SHP77 (cell line): ENCODE data around the gene TP53RK.
A peak's percentile ranks its signal among the peaks of the same experiment; 100 is the strongest.

ENCODE experiments used
- DNase-seq, 2 experiments: peaks; one replicate each; lab custom pipeline; 2025; lab: John Stamatoyannopoulos, UW

TP53RK gene

DNA sequence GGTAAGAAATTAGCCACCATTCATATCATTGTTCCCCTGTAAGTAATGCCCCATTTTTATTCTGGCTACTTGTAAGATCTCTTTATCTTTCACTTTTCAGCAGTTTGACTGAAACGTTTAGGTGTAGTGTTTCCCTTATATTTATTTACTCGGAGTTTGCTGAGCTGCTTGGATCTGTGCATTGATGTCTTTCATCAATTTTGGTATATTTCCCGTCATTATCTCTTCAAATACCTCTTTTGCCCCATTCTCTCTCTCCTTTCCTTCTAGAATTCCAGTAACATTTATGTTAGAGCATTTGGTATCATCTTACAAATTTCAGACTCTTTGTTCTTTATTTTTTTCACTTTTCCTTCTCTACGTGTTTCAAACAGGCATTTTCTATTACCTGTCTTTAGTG, 28.8 kb downstream of the TP53RK start:
- no peak for DNase-seq

DNA sequence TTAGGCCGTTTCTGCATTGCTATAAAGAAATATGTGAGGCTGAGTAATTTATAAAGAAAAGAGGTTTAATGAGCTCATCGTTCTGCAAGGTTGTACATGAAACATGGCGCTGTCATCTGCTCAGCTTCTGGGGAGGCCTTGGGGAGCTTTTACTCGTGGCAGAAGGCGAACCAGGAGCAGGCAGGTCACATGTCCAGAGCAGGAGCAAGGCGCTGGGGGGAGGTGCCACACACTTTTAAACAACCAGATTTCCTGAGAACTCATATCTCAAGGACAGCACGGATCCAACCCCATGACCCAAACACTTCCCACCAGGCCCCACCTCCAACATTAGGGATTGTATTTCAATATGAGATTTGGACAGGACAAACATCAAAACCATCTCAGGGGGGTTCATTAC, 31.6 kb downstream of the TP53RK start:
- DNase-seq, result no peak

DNA sequence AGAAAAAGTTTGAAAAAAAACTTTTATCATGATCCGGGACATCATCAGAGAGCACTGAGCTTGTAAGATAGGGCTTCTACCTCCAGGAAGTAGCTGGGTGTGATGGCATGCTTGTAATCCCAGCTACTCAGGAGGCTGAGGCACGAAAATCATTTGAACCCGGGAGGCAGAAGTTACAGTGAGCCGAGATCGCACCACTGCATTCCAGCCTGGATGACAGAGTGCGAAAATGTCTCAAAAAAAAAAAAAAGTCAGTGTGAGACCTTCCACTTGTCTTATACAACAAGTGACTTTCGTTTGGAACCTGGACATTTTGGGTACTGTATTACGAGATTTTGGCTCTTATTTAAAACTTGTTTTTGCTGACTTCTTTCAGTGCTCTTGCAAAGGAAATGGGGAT, 32.1 kb downstream of the TP53RK start:
- DNase-seq, result no peak

DNA sequence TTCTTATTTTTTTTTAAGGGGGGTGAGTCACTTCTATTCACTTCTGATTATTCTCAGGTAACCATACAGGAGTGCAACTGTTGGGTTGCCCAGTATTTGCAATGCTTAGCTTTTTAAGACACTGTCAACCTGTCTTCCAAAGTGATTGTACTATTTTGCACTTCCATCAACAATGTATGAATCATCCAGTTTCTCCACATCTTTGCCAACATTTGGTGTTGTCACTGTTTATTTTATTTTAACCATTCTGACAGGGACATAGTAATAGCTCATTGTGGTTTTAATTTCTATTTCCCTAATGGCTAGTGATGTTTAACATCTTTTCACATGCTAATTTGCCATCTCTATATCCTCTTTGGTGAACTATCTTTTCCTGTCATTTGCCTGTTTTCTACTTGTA, 36.5 kb downstream of the TP53RK start:
- DNase-seq, result no peak

DNA sequence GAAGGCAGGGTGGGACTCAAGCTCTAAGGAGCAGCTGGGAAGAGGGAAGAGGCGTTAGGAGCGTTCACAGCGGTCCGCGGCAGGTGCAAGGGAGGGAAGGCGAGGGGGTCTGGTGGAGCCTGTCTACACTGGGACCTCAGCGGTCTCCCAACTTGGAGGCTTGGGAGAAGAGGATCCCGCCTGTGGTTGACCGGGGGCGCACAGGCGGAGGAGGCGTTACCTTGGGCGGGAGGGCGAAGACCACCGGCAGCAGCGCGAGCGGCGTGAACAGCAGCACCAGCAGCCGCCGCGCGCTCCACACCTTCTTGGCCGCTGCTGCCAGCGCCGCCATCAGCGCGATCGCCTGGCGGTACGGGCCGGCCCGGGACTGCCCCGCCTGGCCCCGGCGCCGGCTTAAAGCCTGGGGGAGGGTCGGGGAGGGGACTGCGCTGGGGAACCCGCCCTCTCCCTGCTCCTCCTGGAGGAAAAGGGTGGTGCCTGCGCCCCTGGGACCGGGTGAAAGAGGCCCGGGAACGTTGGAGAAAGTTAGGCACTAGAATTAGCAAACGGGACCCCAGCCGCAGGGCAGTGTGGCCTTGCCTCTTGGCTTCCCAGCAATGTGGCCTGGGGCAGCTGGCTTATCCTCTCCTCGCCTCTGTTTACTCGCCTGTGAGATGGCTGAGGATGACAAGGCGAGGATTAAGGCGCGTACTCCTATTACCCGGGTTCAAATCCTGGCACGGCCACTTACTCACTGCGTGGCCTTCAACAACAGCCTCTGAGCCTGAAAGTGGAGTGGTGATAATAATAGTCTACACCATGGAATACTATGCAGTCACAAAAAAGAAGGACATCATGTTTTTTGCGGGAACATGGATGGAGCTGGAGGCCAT, 37.9 kb downstream of the TP53RK start, which contains the start of gene SLC13A3:
SLC13A3 (minus strand) TSS at position 369 of the 872 bp plus-strand sequence; CDS start at position 331, 38 bp downstream.
- no peak for DNase-seq

DNA sequence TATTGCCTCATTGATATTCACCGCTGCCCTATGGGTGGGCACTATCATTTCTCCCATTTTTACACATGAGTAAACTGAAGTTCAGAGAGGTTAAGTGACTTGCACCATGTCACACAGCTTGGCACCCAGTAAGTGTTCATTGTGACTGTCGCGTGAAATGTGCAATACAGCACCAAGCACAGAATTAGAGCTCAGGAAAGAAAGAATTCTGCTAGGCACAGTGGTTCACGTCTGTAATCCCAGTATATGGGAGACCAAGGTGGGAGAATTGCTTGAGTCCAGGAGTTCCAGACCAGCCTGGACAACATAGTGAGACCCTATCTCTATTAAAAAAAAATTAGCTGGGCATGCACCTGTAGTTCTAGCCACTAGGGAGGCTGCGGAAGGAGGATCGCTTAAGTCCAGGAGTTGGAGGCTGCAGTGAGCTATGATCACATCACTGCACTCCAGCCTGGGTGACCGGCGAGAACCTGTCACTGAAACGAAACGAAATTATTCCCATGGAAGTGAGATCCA, 38.6 kb downstream of the TP53RK start:
- no peak for DNase-seq

DNA sequence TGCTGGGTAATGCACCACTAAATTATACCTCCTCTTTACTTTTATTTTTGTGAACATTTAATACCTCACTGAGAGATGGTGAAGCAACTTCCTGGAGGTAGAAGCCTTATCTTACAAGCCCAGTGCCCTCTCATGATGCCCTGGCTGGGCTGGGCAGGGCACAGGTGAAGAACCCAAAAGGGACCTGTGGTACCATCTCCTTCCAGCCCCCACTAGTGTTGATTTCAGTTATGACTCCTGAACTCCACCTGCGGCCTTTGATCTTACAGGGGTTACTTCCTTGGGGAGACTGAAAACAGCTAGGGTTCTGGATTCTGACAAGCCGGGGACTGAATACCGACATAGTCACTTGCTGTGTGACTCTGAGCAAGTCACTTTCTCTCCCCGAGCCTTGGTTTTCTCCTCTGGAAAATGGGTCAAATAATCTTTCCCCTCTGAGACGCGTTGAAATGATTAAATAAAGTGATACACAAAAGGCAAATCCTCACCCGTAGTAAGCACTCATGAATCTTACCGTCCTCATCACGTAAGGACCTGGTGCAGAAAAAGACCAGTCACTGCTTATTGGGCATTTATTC, 39.2 kb downstream of the TP53RK start:
- DNase-seq, result no peak

DNA sequence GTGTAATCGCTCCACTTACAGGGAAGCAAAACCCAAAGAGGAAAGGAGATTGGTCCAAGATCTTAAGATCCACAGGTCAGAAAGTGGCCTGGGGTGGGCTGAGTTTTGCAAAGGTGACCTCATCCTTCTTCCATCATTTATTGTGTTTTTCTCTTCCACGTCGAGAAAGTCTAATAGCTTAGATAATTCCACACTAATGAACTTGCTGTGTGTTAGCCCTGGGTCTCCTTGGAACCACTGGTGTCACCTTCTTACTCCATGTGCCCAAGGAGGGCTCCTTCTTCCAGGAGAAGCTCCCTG, 39.6 kb downstream of the TP53RK start:
- no peak for DNase-seq

DNA sequence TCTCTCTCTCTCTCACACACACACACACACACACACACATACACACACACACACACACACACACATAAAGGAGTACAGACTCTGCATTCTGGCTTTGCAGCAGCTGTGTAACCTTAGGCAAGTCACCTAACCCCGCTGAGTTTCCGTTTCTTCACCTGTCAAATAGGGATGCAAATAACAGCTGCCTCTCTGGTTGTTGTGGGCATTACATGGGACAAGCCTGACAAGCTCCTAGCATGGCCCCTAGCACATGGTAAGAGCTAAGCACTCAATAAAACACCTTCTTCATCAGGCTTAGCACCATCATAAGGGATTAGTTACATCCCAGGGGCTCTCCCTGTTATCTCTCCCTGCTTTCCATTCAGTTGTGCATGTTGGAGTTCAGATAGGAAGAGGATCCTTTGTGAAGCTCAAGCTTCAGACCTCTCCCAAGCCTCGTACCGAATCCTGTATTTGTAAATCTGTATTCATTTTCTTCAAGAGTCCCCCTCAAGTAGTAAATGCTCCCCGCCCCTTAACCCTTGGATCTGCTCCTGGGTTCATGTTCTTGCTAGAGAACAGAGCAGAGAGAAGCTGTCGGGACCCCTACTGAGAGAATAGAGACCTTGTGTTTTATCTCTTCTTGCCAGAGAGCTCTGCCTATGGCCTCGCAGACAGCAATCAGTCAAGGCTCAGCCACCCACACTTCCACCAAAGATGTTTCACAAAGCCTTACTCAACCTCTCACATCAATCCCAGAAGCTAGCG, 40.2 kb downstream of the TP53RK start:
- DNase-seq, result peak in 1 of 2 experiments; percentile 47

DNA sequence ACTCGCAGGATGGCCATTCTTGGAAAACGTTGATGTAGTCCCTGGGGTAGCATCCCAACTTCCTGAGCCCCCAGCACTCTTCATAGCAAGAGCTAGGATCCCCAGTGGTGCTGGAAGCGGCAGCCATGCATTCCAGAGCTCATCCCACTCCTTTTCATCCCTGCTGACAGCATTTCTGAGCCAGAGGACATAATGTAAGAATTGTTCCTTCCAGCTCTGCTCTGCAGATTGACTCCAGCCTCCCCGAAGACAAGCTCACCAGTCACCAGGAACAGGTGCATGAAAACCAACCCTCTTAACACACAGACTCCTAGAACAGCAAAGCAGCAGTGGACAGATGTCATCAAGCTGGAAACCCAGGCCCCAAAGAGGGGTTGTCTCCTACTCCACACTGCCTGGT, 41.8 kb downstream of the TP53RK start:
- no peak for DNase-seq

DNA sequence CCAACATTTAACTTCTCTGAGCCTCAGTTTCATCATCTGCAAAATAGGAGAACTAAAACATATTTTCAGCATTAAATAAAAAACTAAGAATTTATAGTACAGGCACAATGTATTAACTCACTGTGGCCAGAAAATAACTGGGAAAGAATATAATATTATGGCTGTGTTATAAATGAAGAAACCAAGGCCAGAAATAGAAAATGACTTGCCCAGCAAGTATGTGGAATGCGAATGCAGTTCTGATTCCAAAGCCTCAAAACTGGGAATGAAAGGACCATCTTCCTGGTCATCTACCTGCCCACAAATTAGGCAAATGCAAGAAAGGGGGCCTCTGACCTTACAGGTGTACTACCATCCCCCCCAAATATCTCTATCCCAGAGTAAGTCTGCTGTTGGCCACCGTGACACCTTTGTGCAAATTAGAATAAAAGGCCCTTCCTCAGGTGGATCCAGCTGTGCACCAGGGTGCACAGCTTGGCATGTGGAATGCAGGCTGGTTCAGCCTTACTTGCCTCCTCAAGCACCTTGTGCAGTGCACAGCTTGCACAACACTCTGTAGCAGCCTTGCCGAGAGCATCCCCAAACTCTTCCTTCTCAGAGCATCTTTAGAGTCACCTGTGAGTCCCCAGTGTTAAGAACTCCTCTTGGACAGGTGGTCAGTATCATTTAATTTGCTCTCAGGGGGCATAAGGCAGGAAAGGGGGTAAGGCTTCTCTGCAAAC, 42.4 kb downstream of the TP53RK start:
- no peak for DNase-seq

DNA sequence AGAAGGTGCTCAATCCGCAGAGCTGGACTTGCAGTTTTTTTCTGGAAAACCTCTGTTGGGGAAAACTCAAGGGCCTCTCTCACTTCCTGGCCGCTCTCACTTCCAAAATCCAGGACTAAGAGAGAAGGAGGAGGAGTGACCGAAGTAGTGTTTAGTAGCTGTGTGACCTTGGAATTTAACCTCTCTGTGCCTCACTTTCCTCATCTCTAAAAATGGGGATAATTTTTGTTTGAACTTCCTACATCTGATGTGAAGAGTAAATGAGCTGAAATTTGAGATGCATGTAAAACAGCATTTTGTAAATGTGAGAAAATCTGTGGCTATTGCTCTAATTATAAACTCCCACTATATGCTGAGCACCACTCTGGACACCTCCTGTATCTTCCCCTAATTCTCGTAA, 43.1 kb downstream of the TP53RK start:
- no peak for DNase-seq

DNA sequence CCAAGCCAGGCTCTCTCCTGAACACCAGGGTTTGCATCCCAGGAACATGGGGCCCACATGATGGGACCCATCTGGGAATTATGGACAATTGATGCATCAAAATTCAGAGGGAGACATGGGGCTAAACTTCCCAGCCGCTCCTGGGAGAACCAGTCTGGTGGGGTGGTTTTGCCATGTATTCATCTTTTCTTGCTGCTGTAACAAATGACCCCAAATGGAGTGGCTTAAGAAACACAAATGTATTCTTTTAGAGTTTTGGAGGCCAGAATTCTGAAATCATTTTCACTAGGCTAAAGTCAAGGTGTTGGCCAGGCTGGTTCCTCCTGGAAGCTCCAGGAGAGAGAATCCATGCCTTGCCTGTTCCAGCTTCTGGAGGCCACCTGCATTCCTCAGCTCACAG, 44.5 kb downstream of the TP53RK start:
- no peak for DNase-seq

DNA sequence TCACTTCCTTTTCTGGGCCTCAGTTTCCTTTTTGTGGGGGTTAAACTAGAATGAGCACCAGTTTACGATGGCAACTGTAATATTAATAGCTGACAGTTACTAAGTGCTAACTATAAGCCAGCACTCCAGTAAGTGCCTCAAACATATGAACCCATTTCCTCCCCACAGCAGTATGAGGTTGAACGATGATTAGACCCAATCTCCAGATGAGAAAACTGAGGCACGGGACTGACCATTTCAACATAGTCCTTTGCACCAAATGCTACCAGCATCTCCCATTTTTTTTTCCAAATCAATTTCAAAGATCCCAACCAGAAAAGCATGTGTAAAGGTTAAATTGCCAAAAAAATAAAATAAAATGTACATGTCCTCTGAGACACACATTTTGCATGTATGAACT, 45.1 kb downstream of the TP53RK start:
- DNase-seq, result no peak

DNA sequence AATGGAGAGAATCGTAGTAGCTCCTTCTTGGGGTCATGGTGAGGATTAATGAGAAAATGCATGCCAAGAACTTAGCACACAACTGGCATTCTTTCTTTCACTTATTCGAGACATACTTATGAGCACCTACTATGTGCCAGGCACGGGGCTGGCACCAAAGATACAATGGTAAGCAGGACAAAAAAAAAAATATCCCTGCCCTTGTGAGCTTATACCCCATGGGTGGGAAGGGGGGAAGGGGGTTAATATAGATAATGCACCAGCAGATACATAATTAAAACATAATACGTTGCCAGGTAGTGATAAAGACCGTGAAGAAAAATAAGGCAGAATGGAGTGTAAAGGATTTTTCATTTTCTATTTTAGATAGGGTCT, 46.3 kb downstream of the TP53RK start:
- DNase-seq, result no peak

DNA sequence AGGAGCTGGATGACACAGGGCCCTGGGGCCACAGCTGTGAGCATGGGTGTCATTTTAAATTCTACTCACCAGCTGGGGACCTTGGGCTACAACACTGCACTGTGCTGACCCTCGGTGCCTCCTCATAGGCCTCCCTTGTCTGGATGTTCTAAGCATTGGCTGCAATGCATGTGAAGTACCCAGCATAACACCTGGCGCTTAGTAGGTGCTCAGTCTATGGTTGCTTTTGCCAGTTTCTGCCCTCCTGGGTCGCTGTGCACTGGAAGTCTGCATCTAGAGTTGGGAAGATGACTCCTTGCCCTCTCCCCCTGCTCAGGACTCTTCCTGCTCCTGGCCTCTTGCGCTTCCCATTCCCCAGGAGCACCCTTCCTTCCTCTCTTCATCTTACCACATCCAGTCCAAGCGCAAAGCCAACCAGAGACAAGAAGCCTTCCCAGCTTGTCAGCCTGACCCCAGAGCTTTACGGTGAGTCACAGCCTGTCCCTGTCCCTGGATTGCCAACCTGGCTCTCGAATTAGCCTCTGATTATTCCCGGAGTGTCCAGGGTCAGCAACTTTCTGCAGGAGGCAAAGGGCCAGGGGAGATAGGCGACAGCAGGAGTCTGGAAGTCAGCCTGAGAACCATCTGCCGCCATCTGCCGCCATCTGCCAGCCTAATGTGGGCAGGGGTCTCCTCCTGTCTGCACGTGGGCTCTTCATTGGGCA, 46.8 kb downstream of the TP53RK start:
- DNase-seq, result no peak

DNA sequence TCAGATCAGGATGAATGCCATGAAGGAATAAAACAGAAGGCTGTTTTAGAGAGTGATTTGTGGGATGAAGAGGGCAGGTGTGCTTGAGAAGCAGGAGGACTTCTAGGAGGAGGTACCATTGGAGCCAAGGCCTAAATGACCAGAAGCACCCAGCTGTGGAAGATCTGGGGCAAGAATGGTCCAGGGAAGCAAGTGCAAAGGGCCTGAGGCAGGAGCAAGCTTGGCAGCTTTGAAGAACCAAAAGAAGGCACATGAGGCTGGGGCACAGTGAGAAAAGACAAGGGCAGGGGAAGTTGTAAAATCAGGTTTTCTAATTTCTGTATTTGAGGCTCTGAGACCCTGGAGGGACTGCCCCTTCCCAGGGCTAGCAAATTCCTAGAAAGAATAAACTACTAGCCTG, 47.8 kb downstream of the TP53RK start:
- DNase-seq, result no peak

DNA sequence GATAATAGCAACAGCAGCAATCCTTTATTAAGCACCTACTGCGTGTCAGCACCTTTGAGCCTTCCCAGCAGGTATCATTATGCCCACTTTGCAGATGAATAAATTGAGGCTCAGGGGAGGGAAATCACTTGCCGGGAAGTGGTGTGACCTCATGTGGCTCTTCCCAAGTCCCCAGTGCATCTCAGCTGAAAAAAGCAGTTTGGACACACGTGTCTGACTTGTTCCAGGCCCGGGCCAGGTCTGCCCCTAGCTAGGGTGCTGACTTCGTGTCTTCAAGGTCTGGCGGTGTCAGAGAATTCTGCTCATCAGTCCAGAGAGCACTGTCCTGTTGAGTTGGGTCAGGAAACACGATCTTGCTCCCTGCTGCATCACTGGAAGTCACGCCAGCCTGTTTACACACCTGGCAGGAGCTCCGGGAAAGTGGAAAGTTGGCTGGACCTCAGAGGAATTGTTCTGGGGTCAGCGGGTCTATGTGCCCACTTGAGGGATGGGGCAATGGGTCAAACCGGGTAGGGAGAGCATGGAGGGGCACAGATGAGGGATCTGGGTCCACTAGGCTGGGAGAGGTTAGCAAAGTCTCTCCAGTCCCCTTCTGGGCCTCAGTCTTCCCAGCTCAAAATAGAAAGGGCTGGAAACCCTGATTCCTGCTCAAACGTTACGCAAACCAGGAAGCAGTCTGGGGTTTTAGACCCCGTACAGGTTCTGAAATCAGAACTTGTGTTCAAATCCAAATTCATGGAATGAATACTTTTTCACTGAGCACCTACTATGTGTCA, 48.5 kb downstream of the TP53RK start:
- DNase-seq, result peak; percentile 26 to 45

DNA sequence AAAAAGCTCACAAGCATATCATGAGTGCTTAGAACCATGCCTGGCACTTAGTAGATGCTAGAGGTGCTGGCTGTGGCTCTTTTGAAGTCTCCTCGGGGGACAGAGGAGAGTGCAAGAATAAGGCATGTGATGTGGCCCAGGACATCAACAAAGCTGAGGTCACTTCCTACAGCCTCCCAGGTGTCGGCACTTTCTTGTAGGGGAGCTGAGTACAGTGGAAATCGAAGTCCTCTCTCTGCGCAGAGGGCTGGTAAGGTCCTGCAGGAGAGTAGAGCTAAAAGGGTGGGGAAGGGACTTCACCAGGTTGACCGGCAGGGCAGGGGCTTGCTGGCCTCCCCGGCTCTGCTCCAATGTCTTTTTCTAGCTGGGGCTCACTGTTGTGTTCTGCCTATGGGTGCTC, 49.2 kb downstream of the TP53RK start:
- no peak for DNase-seq

DNA sequence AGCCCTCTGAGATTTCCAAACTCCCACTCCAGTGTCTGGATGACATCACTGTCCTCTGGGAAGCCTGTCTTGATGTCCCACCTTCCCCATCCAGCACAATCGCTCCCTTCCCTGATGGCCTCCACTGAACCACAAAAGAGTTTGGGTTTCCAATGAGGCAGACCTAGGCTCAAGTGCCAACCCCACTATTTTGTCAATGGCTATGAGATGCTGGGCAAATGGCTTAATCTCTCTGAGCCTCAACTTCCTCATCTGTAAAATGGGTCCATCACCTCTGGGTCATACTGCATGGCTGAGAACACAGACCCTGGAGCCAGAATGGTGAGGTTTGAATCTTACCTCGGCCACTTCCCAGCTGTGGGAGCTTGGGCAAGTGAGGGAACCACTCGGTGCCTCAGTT, 49.7 kb downstream of the TP53RK start:
- DNase-seq, result no peak

DNA sequence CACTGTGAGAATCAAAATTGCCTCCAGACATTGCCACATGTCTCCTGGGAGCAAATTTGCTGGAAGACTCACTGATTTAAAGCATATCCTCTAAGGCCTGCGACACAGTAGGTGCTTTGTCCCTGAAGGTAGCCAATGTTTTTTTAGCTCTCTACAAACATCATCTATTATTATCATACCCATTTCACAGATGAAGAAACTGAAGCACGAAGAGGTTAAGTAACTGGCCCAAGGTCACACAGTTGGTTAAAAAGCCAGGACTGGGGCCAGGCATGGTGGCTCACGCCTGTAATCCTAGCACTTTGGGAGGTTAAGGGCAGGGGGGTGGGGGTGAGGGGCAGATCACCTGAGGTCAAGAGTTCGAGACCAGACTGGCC, 50.4 kb downstream of the TP53RK start:
- no peak for DNase-seq
